Endometrial microvascular endothelial cells (primary cell): ENCODE results near the gene PUM1. TPM values are rescaled to one million over a fixed set of nuclear protein-coding genes. Genes with fewer than 3 reads are reported as not detected.
"Not testable (repeated sequence)": the region's sequence is repeated elsewhere in the genome, so short reads cannot be mapped to it uniquely, and the experiment has no call there.

Experiments
- in situ Hi-C: cut with HindIII; loops from 2 replicates; pipeline ENCODE4 v1.10.0; 2017; ENCODE audit warnings: low sequenced_read_pairs, low pct_unique_long_range_greater_than_20kb; ENCODE audit errors: inconsistent ontology term
- total RNA-seq: library from RNA; depleted of rRNA; stranded (reverse); fragments of >200 nt; gene quantifications from one replicate; pipeline ENCODE4 v1.2.3, GENCODE V29; 2015; ENCODE audit errors: inconsistent ontology term

PUM1 gene
- total RNA-seq, 1 donor from 2014 or later: 72.1 TPM

- in situ Hi-C loops: no loop called here
Observed at GRCh38 chr1:31069392-31069791, 3.9 kb upstream of the PUM1 start.

- in situ Hi-C loops: no loop called here
Observed at GRCh38 chr1:31064718-31065309, 703 bp downstream of the PUM1 start.

- in situ Hi-C loops: no loop called here
Observed at GRCh38 chr1:31064111-31064717, 1.3 kb downstream of the PUM1 start.

GRCh38 chr1:31063631-31064030 is 1.9 kb downstream of the PUM1 start:
- in situ Hi-C loops: no loop called here

DNA sequence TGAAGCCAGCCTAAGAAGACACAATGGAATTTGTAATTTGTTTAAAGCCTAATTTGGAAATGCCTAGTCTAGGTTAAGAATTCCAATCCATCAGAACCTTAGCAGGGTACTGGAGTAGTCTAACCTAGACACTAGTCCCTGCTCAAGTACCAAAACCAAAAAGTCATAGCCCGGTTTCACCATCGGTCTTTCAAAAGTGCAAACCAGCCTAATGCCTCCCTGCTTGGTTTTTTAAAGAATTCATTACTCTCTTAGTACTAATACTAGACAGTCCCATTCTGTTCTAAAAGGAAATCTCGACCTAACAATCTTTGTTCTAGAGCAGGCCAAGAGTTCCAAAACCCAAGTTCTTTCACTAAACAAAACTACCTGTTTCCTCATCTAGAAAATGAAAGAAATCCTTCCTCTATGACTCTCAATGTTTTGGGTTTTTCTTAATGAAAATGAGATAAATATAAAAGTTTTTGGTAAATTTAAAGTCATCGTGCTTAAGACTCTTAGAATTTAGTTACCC is 2.6 kb downstream of the PUM1 start:
- in situ Hi-C loops: no loop called here

DNA sequence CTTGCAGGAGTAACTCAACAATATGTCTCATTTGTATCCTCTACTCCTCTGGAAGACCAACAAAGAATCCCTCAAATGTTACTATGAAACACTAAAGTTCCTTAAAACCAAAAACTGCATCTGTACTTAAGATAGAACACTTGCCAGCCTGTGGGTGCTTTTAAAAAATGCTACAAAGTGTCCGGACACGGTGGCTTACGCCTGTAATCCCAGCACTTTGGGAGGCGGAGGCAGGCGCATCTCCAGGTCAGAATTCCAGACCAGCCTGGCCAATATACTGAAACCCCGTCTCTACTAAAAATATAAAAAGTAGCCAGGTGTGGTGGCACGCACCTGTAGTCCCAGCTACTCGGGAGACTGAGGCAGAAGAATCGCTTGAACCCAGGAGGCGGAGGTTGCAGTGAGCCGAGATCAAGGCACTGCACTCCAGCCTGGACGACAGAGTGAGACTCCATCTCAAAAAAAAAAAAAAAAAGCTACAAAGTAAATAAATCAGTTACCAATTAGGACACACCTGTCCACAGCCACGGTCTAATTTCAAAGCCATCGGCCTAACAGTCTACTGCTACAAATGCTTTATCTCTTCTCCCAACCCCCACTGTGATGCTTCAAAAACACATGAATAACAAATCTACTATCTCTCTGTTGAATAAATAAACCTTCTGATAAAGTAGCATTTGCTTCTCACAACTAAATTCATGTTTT is 3.2 kb downstream of the PUM1 start:
- in situ Hi-C loops: not testable (repeated sequence)

DNA sequence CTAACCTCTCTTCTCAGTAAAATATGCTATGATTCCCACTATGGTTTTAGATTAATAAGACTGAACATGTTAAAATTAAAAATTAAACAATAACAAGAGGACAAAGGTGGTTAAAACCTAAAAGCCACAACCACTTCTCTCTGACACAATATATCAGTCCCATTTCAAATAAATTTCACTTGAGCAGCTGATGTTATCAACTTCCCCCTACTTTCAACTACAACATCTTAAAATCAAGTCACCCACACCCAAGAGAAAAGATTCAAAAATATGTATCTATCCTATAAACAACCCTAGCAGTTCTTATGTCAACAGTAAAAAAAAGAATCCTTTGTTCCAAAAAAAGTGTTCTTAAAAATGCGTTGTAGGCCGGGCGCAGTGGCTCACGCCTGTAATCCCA is 7.5 kb downstream of the PUM1 start:
- in situ Hi-C loops: no loop called here

- in situ Hi-C loops: no loop called here
Observed at GRCh38 chr1:31055953-31056352, 9.6 kb downstream of the PUM1 start.

GRCh38 chr1:31055501-31055900 is 10.0 kb downstream of the PUM1 start:
- in situ Hi-C loops: no loop called here

DNA sequence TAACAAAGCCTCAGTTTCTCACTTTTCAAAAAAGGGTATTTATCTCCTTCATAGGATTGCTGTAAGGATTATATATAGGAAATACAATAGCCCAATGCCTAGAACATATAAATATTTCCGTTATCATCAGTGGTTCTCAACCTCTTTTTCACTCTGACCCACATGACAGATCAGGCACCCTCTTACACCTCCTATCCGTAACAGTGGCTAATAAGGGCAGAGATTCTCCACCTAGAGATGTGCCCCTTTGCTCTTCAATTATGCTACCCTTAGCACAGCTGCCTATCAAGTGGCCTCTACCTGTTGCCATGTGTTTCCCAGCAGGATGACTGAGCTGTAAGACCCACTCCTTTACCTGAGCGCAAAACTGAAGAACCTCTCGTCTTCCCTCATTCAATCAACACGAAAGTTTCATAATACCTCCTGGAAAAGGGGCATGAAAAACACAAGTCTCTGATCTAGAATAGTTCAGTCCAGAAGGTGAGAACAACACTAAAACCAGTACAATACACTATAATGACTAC is 10.5 kb downstream of the PUM1 start:
- in situ Hi-C loops: no loop called here

GRCh38 chr1:31054349-31054748 is 11.2 kb downstream of the PUM1 start:
- in situ Hi-C loops: no loop called here

DNA sequence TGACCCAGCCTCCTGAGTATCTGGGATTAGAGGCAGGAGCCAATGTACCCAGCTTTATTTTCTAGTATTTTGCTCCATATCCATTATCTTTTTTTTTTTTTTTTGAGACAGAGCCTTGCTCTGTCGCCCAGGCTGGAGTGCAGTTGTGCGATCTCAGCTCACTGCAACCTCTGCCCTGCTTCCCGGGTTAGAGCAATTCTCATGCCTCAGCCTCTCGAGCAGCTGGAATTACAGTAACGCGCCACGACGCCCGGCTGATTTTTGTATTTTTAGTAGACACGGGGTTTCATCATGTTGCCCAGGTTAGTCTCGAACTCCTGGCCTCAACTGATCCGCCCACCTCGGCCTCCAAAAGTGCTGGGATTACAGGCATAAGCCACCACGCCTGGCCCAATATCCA is 12.9 kb downstream of the PUM1 start:
- in situ Hi-C loops: not testable (repeated sequence)

DNA sequence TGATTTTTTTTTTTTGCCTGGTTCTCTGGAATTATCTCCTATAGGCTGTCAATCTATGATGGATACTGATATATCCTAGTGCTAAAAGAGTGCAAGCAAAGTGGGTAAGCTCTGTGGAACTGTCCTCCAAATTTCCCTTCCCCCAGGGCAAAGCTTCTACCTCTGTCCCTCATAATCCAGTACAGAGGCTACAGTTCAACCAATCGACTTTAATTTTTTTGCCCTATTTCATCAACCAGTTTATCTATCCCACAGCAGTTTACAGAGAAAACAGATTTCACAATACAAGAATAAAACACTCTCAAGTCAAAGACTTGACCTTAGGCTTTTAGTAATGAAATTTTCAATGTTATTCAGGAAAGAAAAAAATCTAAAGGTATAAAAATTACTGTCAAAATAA is 13.9 kb downstream of the PUM1 start:
- in situ Hi-C loops: no loop called here

DNA sequence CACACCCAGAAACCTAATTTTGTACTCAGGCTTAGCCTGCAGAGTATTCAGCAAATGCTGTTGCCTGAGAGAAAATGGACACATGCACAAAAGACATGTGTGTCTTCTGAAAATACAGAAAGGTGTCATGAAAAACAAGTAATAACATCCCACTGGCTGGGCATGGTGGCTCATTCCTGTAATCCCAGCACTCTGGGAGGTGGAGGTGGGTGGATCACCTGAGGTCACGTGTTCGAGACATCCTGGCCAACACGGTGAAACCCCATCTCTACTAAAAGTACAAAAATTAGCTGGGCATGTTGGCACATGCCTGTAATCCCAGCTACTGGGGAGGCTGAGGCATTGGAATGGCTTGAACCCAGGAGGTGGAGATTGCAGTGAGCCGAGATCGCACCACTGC is 18.0 kb downstream of the PUM1 start:
- in situ Hi-C loops: not testable (repeated sequence)

DNA sequence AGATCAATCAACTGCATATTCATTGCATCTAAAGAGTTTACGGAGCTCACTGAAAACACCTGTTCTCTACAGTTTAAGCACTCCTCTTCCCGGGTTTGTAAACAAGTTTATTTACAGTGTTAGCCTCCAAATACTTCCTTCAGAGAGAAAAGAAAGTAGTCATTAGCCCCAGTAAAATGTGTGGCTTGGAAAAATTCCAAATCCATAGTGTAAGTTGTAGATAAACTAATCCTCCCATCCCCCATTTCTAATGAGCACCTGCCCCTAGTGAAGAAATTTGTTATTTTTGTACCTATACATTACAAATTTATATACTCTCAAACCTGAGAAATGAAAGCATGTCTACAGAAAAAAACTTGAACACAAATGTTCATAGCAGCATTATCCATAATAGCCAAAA is 21.9 kb downstream of the PUM1 start:
- in situ Hi-C loops: no loop called here

DNA sequence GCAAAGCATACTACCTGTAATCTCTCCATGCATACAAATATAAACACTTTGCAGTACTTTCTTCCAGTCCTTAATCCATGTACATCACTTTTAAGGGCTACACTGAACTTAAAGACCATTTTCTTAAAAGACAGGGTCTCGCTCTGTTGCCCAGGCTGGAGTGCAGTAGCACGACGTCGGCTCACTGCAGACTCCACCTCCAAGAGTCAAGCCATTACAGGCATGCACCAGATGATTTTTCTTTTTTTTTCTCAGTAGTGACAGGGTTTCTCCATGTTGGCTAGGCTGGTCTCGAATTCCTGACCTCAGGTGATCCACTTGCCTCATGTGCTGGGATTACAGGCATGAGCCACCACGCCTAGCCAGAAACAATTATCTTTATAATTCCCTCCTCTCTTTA is 22.9 kb downstream of the PUM1 start:
- in situ Hi-C loops: no loop called here

DNA sequence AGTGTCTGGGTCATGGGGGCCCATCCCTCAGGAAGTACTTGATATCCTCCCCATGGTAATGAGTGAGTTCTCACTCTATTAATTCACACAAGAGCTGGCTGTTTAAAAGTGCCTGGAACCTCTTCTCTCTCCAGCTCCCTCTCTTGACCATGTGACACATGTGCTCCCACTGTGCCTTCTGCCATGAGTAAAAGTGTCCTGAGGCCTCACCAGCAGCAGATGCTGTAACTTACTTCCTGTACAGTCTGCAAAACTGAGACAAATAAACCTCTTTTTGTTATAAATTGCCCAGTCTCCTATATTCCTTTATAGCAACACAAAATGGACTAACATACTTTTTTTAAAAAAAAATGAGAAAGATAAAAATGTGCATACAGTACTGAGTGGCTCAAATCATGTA is 24.0 kb downstream of the PUM1 start:
- in situ Hi-C loops: no loop called here

DNA sequence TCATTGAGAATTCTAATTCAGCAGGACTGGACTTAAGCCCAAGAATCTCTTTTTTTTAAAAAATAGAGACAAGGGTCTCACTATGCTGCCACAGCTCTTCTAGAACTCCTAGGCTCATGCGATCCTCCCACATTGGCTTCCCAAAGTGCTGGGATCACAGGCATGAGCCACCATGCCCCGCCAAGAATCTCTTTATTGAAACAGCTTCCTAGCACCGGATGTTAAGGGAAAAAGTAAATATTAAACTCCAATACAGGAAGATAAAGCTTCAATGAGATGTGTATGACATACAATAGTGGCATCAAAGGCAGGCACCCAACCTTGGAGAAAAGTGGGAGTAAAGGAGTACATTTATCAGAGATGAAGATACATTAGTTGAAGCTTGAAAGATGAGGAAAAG is 25.5 kb downstream of the PUM1 start:
- in situ Hi-C loops: no loop called here

DNA sequence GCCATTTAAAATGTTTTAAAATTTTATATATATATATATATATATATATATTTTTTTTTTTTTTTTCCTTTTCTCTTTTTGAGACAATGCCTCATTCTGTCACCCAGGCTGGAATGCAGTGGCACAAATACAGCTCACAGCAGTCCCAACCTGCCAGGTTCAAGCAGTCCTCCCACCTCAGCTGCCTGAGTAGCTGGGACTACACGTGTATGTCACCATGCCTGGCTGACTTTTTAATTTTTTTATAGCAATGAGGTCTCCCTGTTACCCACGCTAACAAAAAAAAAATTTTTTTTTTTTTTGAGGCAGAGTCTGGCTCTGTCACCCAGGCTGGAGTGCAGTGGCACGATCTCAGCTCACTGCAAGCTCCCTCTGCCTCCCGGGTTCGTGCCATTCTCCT is 26.6 kb downstream of the PUM1 start:
- in situ Hi-C loops: not testable (repeated sequence)

DNA sequence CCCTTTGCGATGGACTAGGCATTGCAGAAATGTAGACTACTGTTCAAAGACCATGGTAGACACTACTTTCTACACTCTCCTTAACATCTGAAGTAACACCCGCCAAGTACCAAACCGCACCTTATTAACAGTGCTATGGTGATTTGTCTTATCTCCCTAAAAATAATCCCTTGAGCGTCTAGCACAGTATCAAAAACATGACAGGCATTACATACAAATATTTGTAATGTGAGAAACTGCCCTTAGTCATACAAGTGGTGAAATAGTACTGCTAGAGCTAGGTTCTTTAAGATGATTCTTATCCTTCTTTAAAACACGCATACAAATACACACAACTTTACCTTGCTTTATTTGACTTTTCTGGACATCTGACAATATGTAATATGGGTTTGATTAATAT is 27.2 kb downstream of the PUM1 start:
- in situ Hi-C loops: no loop called here
